KMS-11 (cell line): ENCODE measurements around the gene OR51A4.

Experiments used
- H2AFZ ChIP-seq: fragments of 200-600 bp; sonication (generic); 2 replicates; pipeline ENCODE4 v1.6.1; 2016; ENCODE audit warnings: antibody characterized with exemption, mixed run types, low read depth
- H3K27ac ChIP-seq: fragments of 200-600 bp; sonication (generic); 2 replicates; pipeline ENCODE4 v1.6.1; 2016; ENCODE audit warnings: mild to moderate bottlenecking, mixed run types
- H3K27me3 ChIP-seq: fragments of 200-600 bp; sonication (generic); 2 replicates; pipeline ENCODE4 v1.6.1; 2017; ENCODE audit warnings: mild to moderate bottlenecking, low read depth, mixed run types, moderate library complexity; ENCODE audit not compliant: insufficient read depth
- H3K36me3 ChIP-seq: fragments of 200-600 bp; sonication (generic); 2 replicates; pipeline ENCODE4 v1.6.1; 2017; ENCODE audit warnings: mild to moderate bottlenecking, mixed run types; ENCODE audit not compliant: insufficient read depth
- H3K4me1 ChIP-seq: fragments of 200-600 bp; sonication (generic); 2 replicates; pipeline ENCODE4 v1.6.1; 2016; ENCODE audit warnings: mild to moderate bottlenecking, low read depth, mixed run types; ENCODE audit not compliant: poor library complexity, severe bottlenecking
- H3K4me2 ChIP-seq: fragments of 200-600 bp; sonication (generic); 2 replicates; pipeline ENCODE4 v1.7.0; 2016; ENCODE audit warnings: mild to moderate bottlenecking, mixed run types
- H3K4me3 ChIP-seq: fragments of 200-600 bp; sonication (generic); IDR thresholded peaks from 2 replicates; pipeline ENCODE4 v1.6.1; 2017; ENCODE audit warnings: low read depth, low read length, mixed read lengths; ENCODE audit not compliant: insufficient read depth
- H3K79me2 ChIP-seq: fragments of 200-600 bp; sonication (generic); 2 replicates; pipeline ENCODE4 v1.6.1; 2016; ENCODE audit warnings: low read depth, mixed run types; ENCODE audit not compliant: insufficient read depth
- H3K9ac ChIP-seq: fragments of 200-600 bp; sonication (generic); 2 replicates; pipeline ENCODE4 v1.6.1; 2016; ENCODE audit warnings: mild to moderate bottlenecking, mixed run types
- H4K20me1 ChIP-seq: fragments of 200-600 bp; sonication (generic); 2 replicates; pipeline ENCODE4 v1.6.1; 2016; ENCODE audit warnings: mild to moderate bottlenecking, mixed run types; ENCODE audit not compliant: insufficient read depth
- TF ChIP-seq, protein P1 (sequence below): fragments of 200-600 bp; sonication (generic); conservative IDR thresholded peaks from 2 replicates; pipeline ENCODE4 v1.6.1; 2017; ENCODE audit warnings: low read depth, mild to moderate bottlenecking, antibody characterized with exemption, low read length, moderate library complexity, mixed read lengths

Gene OR51A4

DNA sequence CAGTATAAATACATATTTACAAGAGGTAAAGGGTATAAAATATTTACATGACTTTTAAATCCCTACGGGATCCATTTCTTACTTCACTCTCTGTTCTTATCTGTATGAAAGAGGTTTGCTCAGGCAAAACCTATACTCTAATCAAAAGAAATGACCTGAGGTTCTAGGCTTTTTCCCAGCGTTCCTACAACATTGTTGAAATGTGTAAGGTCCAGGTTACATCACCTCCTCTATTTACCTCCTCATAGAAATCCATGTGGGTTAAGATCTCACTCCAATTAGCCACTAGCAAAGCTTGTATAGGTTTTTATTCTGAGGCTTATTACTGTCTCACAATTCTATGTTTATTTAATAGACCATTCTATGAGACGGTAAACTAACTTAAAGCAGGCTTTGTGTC lies 35.3 kb upstream of the OR51A4 start:
- Histone ChIP-seq H3K9ac (no peak overlapping the region), H3K4me2 (no peak overlapping the region), H3K79me2 (no peaks in the 10 kb centered on the region), H3K27me3 (no peaks in the 10 kb centered on the region), H2AFZ (no peak overlapping the region), H3K36me3 (no peaks in the 10 kb centered on the region), H4K20me1 (no peaks in the 10 kb centered on the region), H3K27ac (no peak overlapping the region), H3K4me1 (no peaks in the 10 kb centered on the region), H3K4me3 (no peak overlapping the region)
- TF ChIP-seq, protein P1, sequence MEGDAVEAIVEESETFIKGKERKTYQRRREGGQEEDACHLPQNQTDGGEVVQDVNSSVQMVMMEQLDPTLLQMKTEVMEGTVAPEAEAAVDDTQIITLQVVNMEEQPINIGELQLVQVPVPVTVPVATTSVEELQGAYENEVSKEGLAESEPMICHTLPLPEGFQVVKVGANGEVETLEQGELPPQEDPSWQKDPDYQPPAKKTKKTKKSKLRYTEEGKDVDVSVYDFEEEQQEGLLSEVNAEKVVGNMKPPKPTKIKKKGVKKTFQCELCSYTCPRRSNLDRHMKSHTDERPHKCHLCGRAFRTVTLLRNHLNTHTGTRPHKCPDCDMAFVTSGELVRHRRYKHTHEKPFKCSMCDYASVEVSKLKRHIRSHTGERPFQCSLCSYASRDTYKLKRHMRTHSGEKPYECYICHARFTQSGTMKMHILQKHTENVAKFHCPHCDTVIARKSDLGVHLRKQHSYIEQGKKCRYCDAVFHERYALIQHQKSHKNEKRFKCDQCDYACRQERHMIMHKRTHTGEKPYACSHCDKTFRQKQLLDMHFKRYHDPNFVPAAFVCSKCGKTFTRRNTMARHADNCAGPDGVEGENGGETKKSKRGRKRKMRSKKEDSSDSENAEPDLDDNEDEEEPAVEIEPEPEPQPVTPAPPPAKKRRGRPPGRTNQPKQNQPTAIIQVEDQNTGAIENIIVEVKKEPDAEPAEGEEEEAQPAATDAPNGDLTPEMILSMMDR: no peak

DNA sequence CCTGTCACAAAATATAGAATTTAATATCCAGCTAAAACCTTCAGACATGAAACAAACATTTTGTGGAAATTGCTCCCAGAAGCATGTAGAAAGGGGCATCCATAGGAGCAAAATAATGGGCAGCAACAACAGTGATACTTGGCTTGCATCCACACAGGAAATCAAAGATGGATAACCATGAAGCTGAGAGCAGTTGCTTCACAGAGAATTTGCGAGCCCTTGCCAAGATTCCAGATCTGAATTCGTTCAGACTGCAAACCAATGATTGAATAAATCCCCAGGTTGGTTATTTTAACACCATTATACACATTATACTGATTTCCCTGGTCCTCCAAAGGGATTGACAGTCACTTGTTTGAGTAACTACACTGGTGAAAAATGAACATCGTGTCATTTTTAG lies 31.6 kb upstream of the OR51A4 start:
- Histone ChIP-seq H3K4me2 (no peak overlapping the region), H2AFZ (no peak overlapping the region), H3K27ac (no peak overlapping the region), H3K27me3 (no peaks in the 10 kb centered on the region), H3K4me1 (no peaks in the 10 kb centered on the region), H3K79me2 (no peaks in the 10 kb centered on the region), H3K4me3 (no peak overlapping the region), H4K20me1 (no peaks in the 10 kb centered on the region), H3K9ac (no peak overlapping the region), H3K36me3 (no peaks in the 10 kb centered on the region)
- TF ChIP-seq, protein P1: no peak

DNA sequence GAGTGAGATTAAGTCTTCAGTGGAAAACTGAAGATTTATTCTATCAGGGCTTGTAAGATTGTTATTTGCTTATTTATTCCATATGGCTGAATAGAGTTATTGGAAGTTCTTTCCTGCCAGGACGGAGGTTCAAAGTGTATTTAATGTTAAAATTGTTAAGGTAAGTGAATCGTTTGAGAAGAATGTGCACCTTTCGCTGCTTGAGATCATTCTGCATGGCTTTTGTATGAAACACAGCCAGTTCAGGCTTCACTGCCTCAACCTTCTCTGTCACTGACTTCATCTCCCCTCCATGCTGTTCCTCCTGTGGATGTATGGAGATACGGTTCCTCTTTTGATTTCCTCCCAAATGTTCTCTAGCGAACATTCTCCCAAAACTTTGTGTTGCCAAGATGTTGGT lies 28.0 kb upstream of the OR51A4 start:
- Histone ChIP-seq H3K36me3 (no peaks in the 10 kb centered on the region), H3K27ac (no peak overlapping the region), H4K20me1 (no peaks in the 10 kb centered on the region), H3K27me3 (no peaks in the 10 kb centered on the region), H3K4me3 (no peak overlapping the region), H2AFZ (no peak overlapping the region), H3K9ac (no peak overlapping the region), H3K79me2 (no peaks in the 10 kb centered on the region), H3K4me1 (no peaks in the 10 kb centered on the region), H3K4me2 (no peak overlapping the region)
- TF ChIP-seq, protein P1: no peak

DNA sequence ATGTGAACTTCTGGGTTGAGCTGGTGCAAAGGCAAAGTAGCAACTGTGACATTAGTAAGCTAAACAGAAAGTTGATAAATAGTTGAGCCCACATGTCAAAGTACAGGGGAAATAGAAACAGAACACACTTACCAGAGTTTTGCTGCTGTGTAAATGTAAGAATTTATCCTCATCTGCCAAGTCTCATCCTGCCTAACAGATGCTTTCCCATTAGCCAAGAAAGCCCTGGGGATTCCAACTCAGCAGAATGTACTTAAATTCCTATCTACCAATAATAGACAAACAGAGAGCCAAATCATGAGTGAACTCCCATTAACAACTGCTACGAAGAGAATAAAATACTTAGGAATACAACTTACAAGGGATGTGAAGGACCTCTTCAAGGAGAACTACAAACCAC lies 15.4 kb upstream of the OR51A4 start:
- Histone ChIP-seq H3K4me2 (no peak overlapping the region), H3K27me3 (no peaks in the 10 kb centered on the region), H2AFZ (no peak overlapping the region), H3K4me1 (no peaks in the 10 kb centered on the region), H3K27ac (no peak overlapping the region), H3K36me3 (no peaks in the 10 kb centered on the region), H3K9ac (no peak overlapping the region), H3K79me2 (no peaks in the 10 kb centered on the region), H4K20me1 (no peaks in the 10 kb centered on the region), H3K4me3 (no peak overlapping the region)
- TF ChIP-seq, protein P1: no peak

DNA sequence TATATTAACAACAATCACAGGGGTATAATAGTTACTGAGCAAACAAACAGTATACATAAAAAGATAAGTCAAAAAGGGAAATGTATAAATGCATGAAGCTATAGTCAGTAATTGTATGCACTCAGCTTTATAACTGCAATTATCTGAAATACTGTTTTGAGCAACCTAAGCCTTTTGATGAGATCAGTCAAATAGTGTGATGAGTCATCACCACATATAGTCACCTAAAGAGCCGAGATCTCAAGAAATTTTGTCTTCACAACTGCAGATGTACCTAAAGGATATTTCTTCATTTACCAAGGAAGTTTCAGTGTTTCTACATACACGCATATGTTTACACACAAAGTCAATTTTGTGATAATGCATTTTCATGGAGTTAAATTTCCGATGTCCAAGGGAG lies 13.5 kb upstream of the OR51A4 start:
- H3K4me3 ChIP-seq: no peak overlapping the region
- H3K27me3 ChIP-seq: no peaks in the 10 kb centered on the region
- no peaks in the 10 kb centered on the region for H3K36me3 ChIP-seq
- no peaks in the 10 kb centered on the region for H3K4me1 ChIP-seq
- no peak overlapping the region for H3K4me2 ChIP-seq
- no peak overlapping the region for H3K9ac ChIP-seq
- TF ChIP-seq, protein P1: no peak
- H2AFZ ChIP-seq: no peak overlapping the region
- no peaks in the 10 kb centered on the region for H3K79me2 ChIP-seq
- no peaks in the 10 kb centered on the region for H4K20me1 ChIP-seq
- H3K27ac ChIP-seq: no peak overlapping the region
